Measurements from ENCODE around the gene ELAVL1.

Gene ELAVL1

DNA sequence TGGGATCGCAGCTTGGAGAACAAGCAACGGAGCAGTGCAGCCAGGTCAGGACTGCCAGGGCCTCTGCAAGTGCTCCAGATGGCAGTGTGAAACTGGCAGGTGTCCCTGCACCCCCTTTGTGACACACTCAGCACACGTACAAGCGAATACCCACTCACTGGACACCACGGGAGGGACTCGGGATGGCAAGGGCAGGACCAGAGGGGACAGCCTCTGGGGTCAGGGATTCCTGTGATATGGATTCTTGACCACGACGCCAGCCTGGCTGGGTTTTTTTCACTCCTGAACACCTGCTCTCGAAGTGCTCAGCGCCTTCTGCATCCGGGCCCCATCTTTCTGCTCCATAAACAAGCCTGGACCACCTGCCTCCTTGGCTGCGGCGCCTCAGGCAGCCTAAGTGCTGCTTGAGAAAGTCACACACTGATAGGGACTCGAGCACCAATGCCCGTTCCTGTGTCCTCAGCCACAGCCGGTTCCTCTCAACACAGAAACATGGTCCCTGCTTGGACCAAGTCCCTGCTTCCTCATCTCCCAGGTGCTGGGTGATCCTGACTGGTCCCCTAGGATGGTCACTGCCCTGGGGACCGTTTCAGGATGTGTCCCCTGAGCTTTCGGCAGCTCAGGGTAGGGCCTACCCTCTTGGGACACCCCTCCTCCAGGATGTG is 22.0 kb downstream of the ELAVL1 start:
- DNase-seq (ENCODE audit: low read depth), result no peak

DNA sequence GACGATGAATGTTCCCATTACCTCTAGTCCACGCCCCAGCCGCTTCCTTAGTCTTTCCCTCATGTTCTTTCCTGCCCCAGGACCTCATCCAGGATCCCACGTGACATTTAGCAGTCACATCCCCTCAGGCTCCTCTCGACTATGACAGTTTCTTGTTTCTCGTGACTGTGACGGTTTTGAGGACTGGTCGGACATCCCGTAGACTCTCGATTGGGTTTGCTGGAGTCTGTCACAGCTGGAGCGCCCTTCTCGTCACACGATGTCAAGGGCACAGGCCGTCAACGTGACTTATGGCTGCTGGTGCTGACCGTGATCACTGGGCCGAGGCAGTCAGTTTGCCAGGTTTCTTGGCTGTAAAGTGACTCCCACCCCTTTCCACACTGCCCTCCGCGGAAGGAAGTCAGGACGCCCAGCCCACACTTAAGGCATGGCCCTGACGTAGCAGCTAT is 22.8 kb downstream of the ELAVL1 start:
- no peak for DNase-seq (ENCODE audit: low read depth)
- no peak overlapping the region for H3K9ac ChIP-seq (ENCODE audit: low read length)
- peaks cover 14% of the 10 kb centered on the region for H3K4me1 ChIP-seq (ENCODE audit: control insufficient read depth, insufficient read depth, low read length)
- no peak overlapping the region for H3K4me3 ChIP-seq (ENCODE audit: low read length)
- H3K9me3 ChIP-seq (ENCODE audit: control insufficient read depth, low read length), result no peaks in the 10 kb centered on the region
- peaks cover 56% of the 10 kb centered on the region for H3K36me3 ChIP-seq (ENCODE audit: control insufficient read depth, insufficient read depth, low read length, severe bottlenecking)
- no peaks in the 10 kb centered on the region for H3K27me3 ChIP-seq (replicated peaks; ENCODE audit: control insufficient read depth, insufficient read depth, low read length)

More for the DNA sequence above, 22.0 kb downstream of the ELAVL1 start:
- Histone ChIP-seq H3K9me3 (ENCODE audit: control insufficient read depth, low read length) (no peaks in the 10 kb centered on the region), H3K4me1 (ENCODE audit: control insufficient read depth, insufficient read depth, low read length) (peaks cover 22% of the 10 kb centered on the region), H3K4me3 (ENCODE audit: low read length) (no peak overlapping the region), H3K27me3 (replicated peaks; ENCODE audit: control insufficient read depth, insufficient read depth, low read length) (no peaks in the 10 kb centered on the region), H3K36me3 (ENCODE audit: control insufficient read depth, insufficient read depth, low read length, severe bottlenecking) (peaks cover 56% of the 10 kb centered on the region), H3K9ac (ENCODE audit: low read length) (no peak overlapping the region)

DNA sequence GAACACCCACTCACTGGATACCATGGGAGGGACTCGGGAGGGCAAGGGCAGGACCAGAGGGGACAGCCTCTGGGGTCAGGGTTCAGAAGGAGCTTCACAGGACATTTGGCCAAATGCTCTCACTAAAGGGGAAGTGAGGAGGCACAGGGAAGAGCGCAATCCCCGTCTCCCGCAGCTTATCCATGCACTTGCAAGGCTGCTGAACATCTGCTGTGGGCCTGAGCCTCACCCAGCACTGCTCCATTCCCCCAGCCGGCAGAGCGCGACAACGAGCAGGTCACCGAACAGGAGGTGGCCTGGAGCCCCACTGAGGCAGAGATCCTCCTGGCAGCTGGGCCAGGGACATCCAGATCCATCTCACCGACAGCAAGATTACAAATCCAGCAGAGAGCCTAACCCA is 23.3 kb downstream of the ELAVL1 start:
- H3K9me3 ChIP-seq (ENCODE audit: control insufficient read depth, low read length), result no peaks in the 10 kb centered on the region
- H3K36me3 ChIP-seq (ENCODE audit: control insufficient read depth, insufficient read depth, low read length, severe bottlenecking), result peaks cover 61% of the 10 kb centered on the region
- no peak overlapping the region for H3K4me3 ChIP-seq (ENCODE audit: low read length)
- H3K9ac ChIP-seq (ENCODE audit: low read length), result no peak overlapping the region
- no peaks in the 10 kb centered on the region for H3K27me3 ChIP-seq (replicated peaks; ENCODE audit: control insufficient read depth, insufficient read depth, low read length)
- DNase-seq (ENCODE audit: low read depth), result no peak
- peaks cover 9% of the 10 kb centered on the region for H3K4me1 ChIP-seq (ENCODE audit: control insufficient read depth, insufficient read depth, low read length)

DNA sequence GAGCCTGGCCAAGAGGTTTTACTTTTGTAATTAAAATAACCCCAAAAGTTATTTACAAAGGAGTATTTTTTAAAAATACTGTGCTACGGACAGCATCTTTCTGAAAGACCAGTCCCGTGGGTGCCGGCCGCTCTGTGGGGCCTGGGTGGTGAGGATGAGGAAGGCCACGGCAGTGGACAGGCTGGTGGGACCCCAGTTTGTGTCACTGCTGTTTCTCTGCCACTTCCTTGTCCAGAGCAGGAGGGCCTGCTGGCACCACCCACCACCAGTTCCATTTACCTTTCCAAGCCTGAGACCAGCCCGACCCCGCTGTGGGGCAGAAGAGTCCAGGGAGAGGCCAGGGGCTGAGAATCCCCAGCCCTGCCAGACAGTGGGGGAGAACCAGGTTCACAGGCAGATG is 23.8 kb downstream of the ELAVL1 start:
- peaks cover 65% of the 10 kb centered on the region for H3K36me3 ChIP-seq (ENCODE audit: control insufficient read depth, insufficient read depth, low read length, severe bottlenecking)
- peaks cover 6% of the 10 kb centered on the region for H3K4me1 ChIP-seq (ENCODE audit: control insufficient read depth, insufficient read depth, low read length)
- no peaks in the 10 kb centered on the region for H3K27me3 ChIP-seq (replicated peaks; ENCODE audit: control insufficient read depth, insufficient read depth, low read length)
- no peaks in the 10 kb centered on the region for H3K9me3 ChIP-seq (ENCODE audit: control insufficient read depth, low read length)
- DNase-seq (ENCODE audit: low read depth), result no peak
- no peak overlapping the region for H3K4me3 ChIP-seq (ENCODE audit: low read length)
- no peak overlapping the region for H3K9ac ChIP-seq (ENCODE audit: low read length)

DNA sequence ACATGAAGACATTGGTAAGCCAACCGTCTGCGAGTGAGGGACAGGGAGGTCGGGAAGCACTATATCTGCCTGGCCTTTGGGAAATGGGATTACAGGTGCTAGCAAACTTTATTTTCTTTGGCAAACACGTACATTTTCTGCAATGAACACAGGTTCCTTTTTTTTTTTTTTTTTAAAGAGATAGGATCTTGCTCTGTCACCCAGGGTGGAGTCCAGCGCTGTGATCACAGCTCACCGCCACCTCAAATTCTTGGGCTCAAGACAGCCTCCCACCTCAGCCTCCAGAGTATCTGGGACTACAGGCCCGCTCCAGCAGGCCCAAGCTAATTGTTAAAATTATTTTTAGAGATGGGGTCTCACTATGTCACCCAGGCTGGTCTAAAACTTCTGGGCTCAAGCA is 24.2 kb downstream of the ELAVL1 start:
- no peak for DNase-seq (ENCODE audit: low read depth)
- Histone ChIP-seq H3K9me3 (ENCODE audit: control insufficient read depth, low read length) (no peaks in the 10 kb centered on the region), H3K4me1 (ENCODE audit: control insufficient read depth, insufficient read depth, low read length) (peaks cover 1% of the 10 kb centered on the region), H3K9ac (ENCODE audit: low read length) (no peak overlapping the region), H3K27me3 (replicated peaks; ENCODE audit: control insufficient read depth, insufficient read depth, low read length) (no peaks in the 10 kb centered on the region), H3K4me3 (ENCODE audit: low read length) (no peak overlapping the region), H3K36me3 (ENCODE audit: control insufficient read depth, insufficient read depth, low read length, severe bottlenecking) (peaks cover 69% of the 10 kb centered on the region)

DNA sequence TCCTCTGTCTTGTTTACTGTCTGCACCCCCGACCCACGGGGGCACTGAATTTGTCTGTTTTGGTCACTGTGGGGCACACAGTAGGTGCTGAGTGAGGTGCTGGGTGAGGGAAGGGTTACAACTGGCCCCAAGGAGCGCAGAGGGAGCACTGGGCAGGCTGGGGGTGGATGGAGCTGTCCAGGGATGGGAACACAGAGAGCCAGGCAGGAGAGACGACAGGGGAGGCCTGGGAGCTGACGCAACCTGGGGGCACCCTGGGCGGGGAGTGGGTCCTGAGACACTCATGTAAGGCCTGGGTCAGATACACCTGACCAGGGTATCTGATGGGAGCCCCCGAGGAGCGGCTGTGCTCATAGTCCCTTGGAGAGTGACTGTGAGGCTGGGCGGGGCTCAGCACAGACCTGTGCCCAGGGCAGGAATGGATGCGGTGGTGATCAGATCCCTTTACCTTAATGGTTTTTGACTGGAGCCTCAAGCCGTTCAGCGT is 24.8 kb downstream of the ELAVL1 start:
- no peaks in the 10 kb centered on the region for H3K4me1 ChIP-seq (ENCODE audit: control insufficient read depth, insufficient read depth, low read length)
- DNase-seq (ENCODE audit: low read depth), result no peak
- H3K27me3 ChIP-seq (replicated peaks; ENCODE audit: control insufficient read depth, insufficient read depth, low read length), result no peaks in the 10 kb centered on the region
- H3K9ac ChIP-seq (ENCODE audit: low read length), result no peak overlapping the region
- H3K4me3 ChIP-seq (ENCODE audit: low read length), result no peak overlapping the region
- peaks cover 66% of the 10 kb centered on the region for H3K36me3 ChIP-seq (ENCODE audit: control insufficient read depth, insufficient read depth, low read length, severe bottlenecking)
- no peaks in the 10 kb centered on the region for H3K9me3 ChIP-seq (ENCODE audit: control insufficient read depth, low read length)

DNA sequence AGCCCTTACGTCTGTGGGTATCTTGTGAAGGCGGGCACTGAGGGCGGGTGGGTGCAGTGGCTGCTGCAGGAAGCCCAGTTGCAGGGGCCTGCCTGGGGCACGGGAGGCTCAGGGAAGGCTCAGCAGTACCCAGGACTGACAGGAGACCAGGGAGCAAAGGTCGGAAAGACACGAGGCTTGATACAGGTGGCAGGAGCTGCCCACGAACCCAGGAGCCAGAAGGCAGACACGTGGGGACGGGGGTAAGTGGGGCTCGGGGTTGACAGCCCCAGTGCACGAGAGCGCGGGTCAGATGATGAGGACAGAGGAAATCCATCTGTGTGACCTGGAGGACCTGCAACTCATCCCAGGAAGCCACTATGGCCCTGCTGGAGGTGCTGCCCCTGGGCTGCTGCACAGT is 25.3 kb downstream of the ELAVL1 start:
- peaks cover 66% of the 10 kb centered on the region for H3K36me3 ChIP-seq (ENCODE audit: control insufficient read depth, insufficient read depth, low read length, severe bottlenecking)

DNA sequence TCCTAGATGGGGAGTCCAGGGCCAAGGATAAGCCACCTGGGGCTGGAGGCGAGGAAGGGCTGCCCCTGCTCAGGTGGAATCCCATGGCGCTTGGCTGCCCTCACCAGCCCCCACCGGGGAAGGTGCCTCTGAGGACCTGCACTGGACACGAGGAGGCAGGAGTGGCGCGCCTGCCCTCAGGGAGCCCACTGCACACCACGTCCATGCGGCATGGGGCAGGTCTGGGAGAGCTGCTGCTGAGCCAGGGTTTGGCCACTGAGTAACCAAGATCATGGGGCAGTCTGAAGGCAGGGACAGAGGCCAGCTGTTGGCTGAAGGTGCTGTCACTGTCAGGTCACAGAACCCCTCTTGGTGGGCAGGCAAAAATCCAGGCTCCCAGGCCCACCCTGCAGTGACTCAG is 25.9 kb downstream of the ELAVL1 start:
- H3K9ac ChIP-seq (ENCODE audit: low read length), result no peak overlapping the region
- DNase-seq (ENCODE audit: low read depth), result no peak
- H3K27me3 ChIP-seq (replicated peaks; ENCODE audit: control insufficient read depth, insufficient read depth, low read length), result no peaks in the 10 kb centered on the region
- H3K9me3 ChIP-seq (ENCODE audit: control insufficient read depth, low read length), result no peaks in the 10 kb centered on the region
- H3K36me3 ChIP-seq (ENCODE audit: control insufficient read depth, insufficient read depth, low read length, severe bottlenecking), result peaks cover 68% of the 10 kb centered on the region
- H3K4me3 ChIP-seq (ENCODE audit: low read length), result no peak overlapping the region
- no peaks in the 10 kb centered on the region for H3K4me1 ChIP-seq (ENCODE audit: control insufficient read depth, insufficient read depth, low read length)

More for the DNA sequence above, 25.3 kb downstream of the ELAVL1 start:
- Histone ChIP-seq H3K27me3 (replicated peaks; ENCODE audit: control insufficient read depth, insufficient read depth, low read length) (no peaks in the 10 kb centered on the region), H3K9ac (ENCODE audit: low read length) (no peak overlapping the region), H3K4me3 (ENCODE audit: low read length) (no peak overlapping the region), H3K4me1 (ENCODE audit: control insufficient read depth, insufficient read depth, low read length) (no peaks in the 10 kb centered on the region), H3K9me3 (ENCODE audit: control insufficient read depth, low read length) (no peaks in the 10 kb centered on the region)
- DNase-seq (ENCODE audit: low read depth), result no peak

DNA sequence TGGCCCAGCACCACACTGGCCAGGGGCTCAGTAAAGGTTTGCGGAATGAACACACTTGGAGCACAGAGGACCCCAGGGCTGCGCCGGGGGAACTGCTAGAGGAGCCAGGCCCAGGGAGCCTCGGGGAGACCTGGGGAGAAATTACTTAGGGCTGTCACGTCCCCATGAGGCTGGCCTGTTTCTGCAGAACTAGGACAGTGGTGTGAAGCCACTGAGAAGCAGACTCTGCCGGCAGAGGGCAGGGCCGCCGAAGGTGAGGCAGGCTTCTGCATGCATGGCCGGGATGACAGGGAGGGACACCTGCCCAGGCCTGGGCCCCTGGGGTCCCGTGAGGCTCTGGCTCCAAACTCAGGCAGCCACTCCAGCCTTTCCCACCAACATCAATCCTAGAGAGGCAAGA is 26.4 kb downstream of the ELAVL1 start:
- no peaks in the 10 kb centered on the region for H3K4me1 ChIP-seq (ENCODE audit: control insufficient read depth, insufficient read depth, low read length)
- H3K4me3 ChIP-seq (ENCODE audit: low read length), result no peak overlapping the region
- no peak overlapping the region for H3K9ac ChIP-seq (ENCODE audit: low read length)
- H3K27me3 ChIP-seq (replicated peaks; ENCODE audit: control insufficient read depth, insufficient read depth, low read length), result no peaks in the 10 kb centered on the region
- peaks cover 68% of the 10 kb centered on the region for H3K36me3 ChIP-seq (ENCODE audit: control insufficient read depth, insufficient read depth, low read length, severe bottlenecking)
- no peaks in the 10 kb centered on the region for H3K9me3 ChIP-seq (ENCODE audit: control insufficient read depth, low read length)
- no peak for DNase-seq (ENCODE audit: low read depth)

DNA sequence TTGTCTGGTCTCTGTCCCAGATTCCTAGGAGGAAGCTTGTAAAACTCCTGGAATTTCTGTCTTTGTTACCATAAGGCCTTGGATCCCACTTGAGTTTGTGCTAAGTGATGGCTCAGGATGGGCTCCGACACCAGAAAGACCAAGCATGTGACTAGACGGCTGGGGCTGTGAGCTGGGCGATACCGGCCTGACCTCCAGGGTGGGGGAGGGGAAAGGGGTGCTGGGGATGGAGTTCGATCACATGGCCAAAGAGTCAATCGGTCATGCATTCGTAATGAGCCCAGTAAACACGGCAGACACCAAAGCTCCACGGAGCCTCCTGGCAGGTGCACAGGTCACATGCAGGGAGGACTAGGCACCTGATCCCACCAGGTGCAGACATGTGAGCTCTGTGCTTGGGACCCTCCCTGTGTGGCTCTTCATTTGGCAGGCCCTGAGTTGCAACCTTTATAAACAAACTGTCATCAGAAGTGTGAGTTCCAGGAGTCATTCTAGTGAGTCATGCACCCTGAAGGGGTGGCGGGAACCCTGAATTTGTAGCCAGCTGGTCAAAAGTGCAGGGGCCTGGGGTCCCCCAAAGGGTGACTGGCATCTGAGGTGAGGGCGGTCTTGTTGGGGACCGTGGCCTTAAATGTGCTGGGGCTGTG is 27.1 kb downstream of the ELAVL1 start:
- DNase-seq (ENCODE audit: low read depth), result no peak
- Histone ChIP-seq H3K4me1 (ENCODE audit: control insufficient read depth, insufficient read depth, low read length) (no peaks in the 10 kb centered on the region), H3K36me3 (ENCODE audit: control insufficient read depth, insufficient read depth, low read length, severe bottlenecking) (peaks cover 68% of the 10 kb centered on the region), H3K9me3 (ENCODE audit: control insufficient read depth, low read length) (no peaks in the 10 kb centered on the region), H3K4me3 (ENCODE audit: low read length) (no peak overlapping the region), H3K27me3 (replicated peaks; ENCODE audit: control insufficient read depth, insufficient read depth, low read length) (no peaks in the 10 kb centered on the region), H3K9ac (ENCODE audit: low read length) (no peak overlapping the region)

DNA sequence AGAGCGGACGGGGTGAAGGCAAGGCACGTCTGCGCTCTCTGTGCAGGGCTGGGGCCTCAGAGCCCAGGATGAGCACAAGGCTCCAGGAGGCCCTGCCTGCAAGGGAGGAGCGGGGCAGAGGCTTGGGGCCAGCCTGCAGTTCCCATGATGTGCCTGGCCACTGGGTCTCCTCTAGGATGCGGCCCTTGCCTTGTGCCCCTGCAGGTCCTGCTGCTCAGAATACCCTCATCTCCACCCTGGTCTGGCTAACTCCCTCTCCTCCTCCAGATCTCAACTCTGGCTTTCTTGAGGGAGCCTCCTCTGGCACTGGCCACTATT is 27.8 kb downstream of the ELAVL1 start:
- Histone ChIP-seq H3K27me3 (replicated peaks; ENCODE audit: control insufficient read depth, insufficient read depth, low read length) (no peaks in the 10 kb centered on the region), H3K4me1 (ENCODE audit: control insufficient read depth, insufficient read depth, low read length) (no peaks in the 10 kb centered on the region), H3K4me3 (ENCODE audit: low read length) (no peak overlapping the region), H3K9me3 (ENCODE audit: control insufficient read depth, low read length) (no peaks in the 10 kb centered on the region), H3K36me3 (ENCODE audit: control insufficient read depth, insufficient read depth, low read length, severe bottlenecking) (peaks cover 64% of the 10 kb centered on the region), H3K9ac (ENCODE audit: low read length) (no peak overlapping the region)
- DNase-seq (ENCODE audit: low read depth), result no peak

All from adipocyte (in vitro differentiated cells).